Esophagus (tissue), 2 donors: ENCODE results near the gene GTPBP3. TPM values are rescaled to one million over a fixed set of nuclear protein-coding genes. Genes with fewer than 3 reads are reported as not detected.
"Not testable (repeated sequence)": the region's sequence is repeated elsewhere in the genome, so short reads cannot be mapped to it uniquely, and the experiment has no call there.

ENCODE experiments used
- H3K27ac ChIP-seq, 2 donors: one replicate each; pipeline ENCODE4 v1.5.1; 2013; ENCODE audit warnings: low read depth in 2 of 2, mild to moderate bottlenecking in 2 of 2, inconsistent platforms in 1 of 2, low read length in 1 of 2, moderate library complexity in 1 of 2
- H3K27me3 ChIP-seq, 2 donors: one replicate each; pipeline ENCODE4 v1.6.1; 2013; ENCODE audit warnings: low read length in 2 of 2, control low read depth in 1 of 2, mild to moderate bottlenecking in 1 of 2; ENCODE audit not compliant: insufficient read depth in 2 of 2, control insufficient read depth in 1 of 2
- H3K36me3 ChIP-seq, 2 donors: one replicate each; pipeline ENCODE4 v1.6.1; 2013; ENCODE audit warnings: low read length in 1 of 2; ENCODE audit not compliant: control insufficient read depth in 2 of 2, insufficient read depth in 2 of 2
- H3K4me1 ChIP-seq, 2 donors: one replicate each; pipeline ENCODE4 v1.6.1; 2013; ENCODE audit warnings: low read length in 1 of 2; ENCODE audit not compliant: control insufficient read depth in 2 of 2, insufficient read depth in 2 of 2
- H3K4me3 ChIP-seq, 2 donors: one replicate each; pipeline ENCODE4 v1.5.1; 2013; ENCODE audit warnings: low read length in 2 of 2, mild to moderate bottlenecking in 2 of 2, low read depth in 1 of 2, moderate library complexity in 1 of 2
- H3K9me3 ChIP-seq, 2 donors: one replicate each; pipeline ENCODE4 v1.6.1; 2013; ENCODE audit warnings: mild to moderate bottlenecking in 2 of 2, low read depth in 1 of 2, low read length in 1 of 2, moderate library complexity in 1 of 2; ENCODE audit not compliant: control insufficient read depth in 2 of 2, insufficient read depth in 1 of 2
- WGBS, 2 donors: extraction: QIAGEN DNeasy Blood & Tissue Kit; methylation state at CpG; one replicate each; pipeline ENCODE4 v1.1.7; 2013; 5-methylcytosine and 5-hydroxymethylcytosine counted together
- polyA plus RNA-seq, 2 donors: library from polyadenylated mRNA; stranded (reverse); fragments of 200-250 nt; gene quantifications; one replicate each; pipeline ENCODE4 v1.2.3, GENCODE V29; 2013
- donor health status: healthy with polysubstance abuse.
- donor health status: Bipolar disorder and iron deficiency.

The GTPBP3 gene
- polyA plus RNA-seq: 10 to 100 TPM; 13.5 to 20.2 TPM

- Histone ChIP-seq H3K4me3 (peak within 1 kb of the TSS; percentile 66 to 69), H3K9me3 (peaks cover 0 to 11% of the 10 kb centered on the region in 2 donors), H3K36me3 (peaks cover 6 to 26% of the 10 kb centered on the region in 2 donors), H3K4me1 (peaks cover 13 to 27% of the 10 kb centered on the region in 2 donors), H3K27me3 (no peaks in the 10 kb centered on the region), H3K27ac (peak within 1 kb of the TSS; percentile 97)
- WGBS, 2 donors: 0 to 1% methylated on average over 41 of the region's 41 CpGs
Measured at GRCh38 chr19:17336872-17337674, at the start of gene GTPBP3. TSS of gene GTPBP3 (plus strand) at chr19:17337553. CDS start at chr19:17337612, 59 bp downstream.

- no peaks in the 10 kb centered on the region for H3K27me3 ChIP-seq
- H3K27ac ChIP-seq: no peak overlapping the region
- H3K36me3 ChIP-seq: peaks cover 0 to under 1% of the 10 kb centered on the region in 2 donors
- no peaks in the 10 kb centered on the region for H3K9me3 ChIP-seq
- H3K4me1 ChIP-seq: peaks cover 0 to 4% of the 10 kb centered on the region in 2 donors
- 15 to 21% methylated on average over 22 of the region's 22 CpGs for WGBS, 2 donors
- H3K4me3 ChIP-seq: no peak overlapping the region
Measured at GRCh38 chr19:17289489-17289888, 47.9 kb upstream of the GTPBP3 start.

GRCh38 chr19:17292301-17293074 is 44.9 kb upstream of the GTPBP3 start:
- Histone ChIP-seq H3K27ac (peak overlapping the region; percentile 69 to 70), H3K27me3 (no peaks in the 10 kb centered on the region), H3K4me1 (peaks cover 0 to 4% of the 10 kb centered on the region in 2 donors), H3K4me3 (peak overlapping the region; percentile 28 to 50), H3K36me3 (peaks cover 0 to 2% of the 10 kb centered on the region in 2 donors), H3K9me3 (no peaks in the 10 kb centered on the region)
- 2 to 8% methylated on average over 40 to 46 of the region's 46 CpGs for WGBS, 2 donors

- peaks cover 0 to 4% of the 10 kb centered on the region in 2 donors for H3K4me1 ChIP-seq
- peaks cover 0 to 2% of the 10 kb centered on the region in 2 donors for H3K36me3 ChIP-seq
- H3K27ac ChIP-seq: no peak overlapping the region
- H3K4me3 ChIP-seq: no peak overlapping the region
- no peaks in the 10 kb centered on the region for H3K27me3 ChIP-seq
- H3K9me3 ChIP-seq: no peaks in the 10 kb centered on the region
- 88 to 89% methylated on average over 14 of the region's 14 CpGs for WGBS, 2 donors
Measured at GRCh38 chr19:17293605-17294004, 43.7 kb upstream of the GTPBP3 start.

GRCh38 chr19:17294051-17294891 is 43.1 kb upstream of the GTPBP3 start:
- Histone ChIP-seq H3K27ac (no peak overlapping the region), H3K27me3 (no peaks in the 10 kb centered on the region)
- WGBS, 2 donors: 80 to 83% methylated on average over 47 to 48 of the region's 48 CpGs

GRCh38 chr19:17295551-17295950 is 41.8 kb upstream of the GTPBP3 start:
- not testable (repeated sequence) for H3K4me1 ChIP-seq, H3K9me3 ChIP-seq
- 91 to 92% methylated on average over 6 of the region's 6 CpGs for WGBS, 2 donors

More at GRCh38 chr19:17294051-17294891, 43.1 kb upstream of the GTPBP3 start:
- peaks cover 0 to 2% of the 10 kb centered on the region in 2 donors for H3K36me3 ChIP-seq
- H3K4me1 ChIP-seq: peaks cover 0 to 4% of the 10 kb centered on the region in 2 donors
- H3K9me3 ChIP-seq: no peaks in the 10 kb centered on the region
- H3K4me3 ChIP-seq: no peak overlapping the region

GRCh38 chr19:17296273-17296672 is 41.1 kb upstream of the GTPBP3 start:
- no peak overlapping the region for H3K27ac ChIP-seq
- H3K4me3 ChIP-seq: no peak overlapping the region
- 57 to 61% methylated on average over 4 of the region's 4 CpGs for whole genome bisulfite sequencing, 2 donors
- peaks cover 0 to 4% of the 10 kb centered on the region in 2 donors for H3K4me1 ChIP-seq
- H3K9me3 ChIP-seq: no peaks in the 10 kb centered on the region
- H3K27me3 ChIP-seq: no peaks in the 10 kb centered on the region
- peaks cover 0 to 6% of the 10 kb centered on the region in 2 donors for H3K36me3 ChIP-seq

More at GRCh38 chr19:17295551-17295950, 41.8 kb upstream of the GTPBP3 start:
- not testable (repeated sequence) for H3K4me3 ChIP-seq, H3K27ac ChIP-seq, H3K36me3 ChIP-seq, H3K27me3 ChIP-seq

- Histone ChIP-seq H3K4me1 (peaks cover 0 to 3% of the 10 kb centered on the region in 2 donors), H3K9me3 (no peaks in the 10 kb centered on the region), H3K36me3 (peaks cover 0 to 6% of the 10 kb centered on the region in 2 donors), H3K4me3 (no peak overlapping the region), H3K27ac (no peak overlapping the region), H3K27me3 (no peaks in the 10 kb centered on the region)
- WGBS, 2 donors: 91 to 92% methylated on average over 6 of the region's 6 CpGs
Measured at GRCh38 chr19:17296976-17297375, 40.4 kb upstream of the GTPBP3 start.
